NCI-H69 (cell line): Measurements from ENCODE around the gene WLS.
"Not testable (repeated sequence)": the region's sequence is repeated elsewhere in the genome, so short reads cannot be mapped to it uniquely, and the experiment has no call there.

Experiments
- DNase-seq: peaks from one replicate; lab custom pipeline; 2025; lab: John Stamatoyannopoulos, UW

WLS gene

DNA sequence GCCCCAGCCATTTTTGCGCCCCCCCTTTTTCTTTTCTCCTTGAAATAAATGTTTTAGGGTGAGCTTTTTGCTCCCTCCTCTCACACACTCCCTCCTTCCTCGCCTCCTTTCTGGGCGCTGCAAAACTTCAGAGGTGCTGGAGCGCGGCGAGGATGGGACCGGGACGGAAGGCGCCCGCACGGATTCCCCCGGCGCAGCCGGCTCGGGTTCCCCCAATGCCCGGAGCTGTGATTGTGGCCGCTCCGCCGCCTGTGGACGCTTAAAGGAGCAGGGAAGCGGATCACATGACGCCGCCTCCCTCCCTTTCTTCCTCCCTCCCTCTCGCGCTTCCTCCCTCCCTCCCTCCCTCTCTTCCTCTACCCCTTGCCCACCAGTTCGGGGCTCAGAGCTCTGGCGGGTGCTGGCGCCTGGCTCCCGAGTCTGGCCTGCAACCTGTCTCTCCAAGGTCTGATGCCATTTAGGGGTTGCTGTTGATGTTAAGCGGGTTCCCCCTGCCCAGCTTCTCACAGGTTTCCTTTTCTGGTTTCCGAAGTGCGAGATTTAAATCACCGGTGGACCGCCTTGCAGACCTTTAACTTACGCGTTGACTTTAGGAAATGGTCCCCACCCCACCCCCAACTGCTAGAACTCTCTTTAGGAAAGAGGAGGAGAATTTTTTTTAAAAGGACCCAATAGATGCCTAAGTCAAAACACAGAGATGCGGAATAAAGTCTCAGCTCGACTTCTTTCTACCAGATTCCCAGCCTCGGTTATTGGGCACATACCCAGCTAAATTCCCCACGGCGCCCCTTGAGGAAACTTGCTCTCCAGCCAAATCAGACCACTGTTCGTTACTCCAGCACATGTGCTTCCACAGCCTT is at the start of gene WLS:
TSS of gene WLS (minus strand) at position 235 of the 860 bp plus-strand sequence. CDS start at position 11, 224 bp downstream.
- DNase-seq = peak; percentile 77

GRCh38 chr1:68280286-68280685 is 48.0 kb upstream of the WLS start:
- DNase-seq = no peak

- no peak for DNase-seq
These were observed 47.5 kb upstream of the WLS start for GRCh38 chr1:68279846-68280245.

- DNase-seq = no peak
These were observed 45.9 kb upstream of the WLS start for GRCh38 chr1:68278221-68278620.

GRCh38 chr1:68276448-68276847 is 44.1 kb upstream of the WLS start:
- DNase-seq = no peak

- DNase-seq = no peak
These were observed 41.2 kb upstream of the WLS start for GRCh38 chr1:68273530-68273929.

GRCh38 chr1:68271596-68271995 is 39.3 kb upstream of the WLS start:
- no peak for DNase-seq

GRCh38 chr1:68270951-68271350 is 38.6 kb upstream of the WLS start:
- DNase-seq = no peak

GRCh38 chr1:68269637-68270430 is 37.5 kb upstream of the WLS start:
- DNase-seq = no peak

DNA sequence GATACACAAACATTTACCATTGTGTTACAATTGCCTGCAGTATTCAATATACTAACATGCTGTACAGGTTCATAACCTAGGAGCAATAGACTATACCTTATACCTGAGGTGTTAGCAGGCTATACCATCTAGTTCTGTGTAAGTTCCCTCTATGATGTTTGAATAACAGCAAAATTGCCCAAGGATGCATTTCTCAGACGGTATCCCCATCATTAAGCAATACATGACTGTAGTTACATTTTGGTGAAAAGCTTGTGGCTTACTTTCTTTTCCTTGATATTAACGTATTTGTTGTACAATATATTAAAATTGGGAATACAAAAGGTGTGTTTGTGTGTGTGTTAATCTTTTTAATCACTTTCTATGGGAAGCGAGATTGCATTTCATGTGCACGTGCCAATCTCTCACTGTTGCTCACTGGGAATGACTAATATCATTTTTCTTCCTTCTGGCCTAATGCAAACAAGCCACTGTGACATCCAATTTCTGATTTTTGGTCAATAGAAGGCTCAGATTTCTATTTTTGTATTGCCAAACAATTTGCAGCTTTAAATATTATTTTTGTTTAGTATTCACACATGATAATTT is 36.7 kb upstream of the WLS start:
- DNase-seq = no peak

DNA sequence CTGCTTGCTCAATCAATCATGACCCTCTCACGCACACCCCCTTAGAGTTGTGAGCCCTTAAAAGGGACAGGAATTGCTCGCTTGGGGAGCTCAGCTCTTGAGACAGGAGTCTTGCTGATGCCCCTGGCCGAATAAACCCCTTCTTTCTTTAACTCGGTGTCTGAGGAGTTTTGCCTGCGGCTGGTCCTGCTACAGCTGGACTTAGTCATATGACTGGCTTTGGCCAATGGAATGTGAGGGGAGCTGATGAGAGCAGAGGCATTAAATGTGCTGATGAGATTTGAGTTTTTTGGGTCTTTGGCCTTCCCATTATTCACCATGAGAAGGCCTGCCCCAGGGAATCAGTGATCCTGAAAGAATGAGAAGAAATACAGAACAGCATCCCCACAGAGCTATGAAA is 24.5 kb upstream of the WLS start:
- DNase-seq = not testable (repeated sequence)

DNA sequence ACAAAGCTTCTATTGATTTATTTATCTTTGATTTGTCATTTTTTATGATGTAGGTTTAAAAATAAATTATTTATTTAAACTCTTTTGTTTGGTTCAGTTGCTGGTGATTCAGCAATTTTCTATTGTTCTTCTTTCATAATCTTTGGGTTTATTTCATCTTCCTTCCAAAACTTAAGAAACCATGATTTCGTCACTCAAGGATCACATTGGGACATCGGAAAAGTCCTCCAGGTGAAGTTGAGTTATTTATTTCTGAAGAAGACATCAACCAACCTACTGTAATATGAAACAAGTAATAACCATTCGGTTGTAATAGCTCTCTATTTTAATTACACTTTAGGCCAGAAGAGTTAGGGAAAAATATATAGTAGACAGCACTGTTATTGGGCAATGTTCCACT is 23.0 kb upstream of the WLS start:
- DNase-seq = no peak

DNA sequence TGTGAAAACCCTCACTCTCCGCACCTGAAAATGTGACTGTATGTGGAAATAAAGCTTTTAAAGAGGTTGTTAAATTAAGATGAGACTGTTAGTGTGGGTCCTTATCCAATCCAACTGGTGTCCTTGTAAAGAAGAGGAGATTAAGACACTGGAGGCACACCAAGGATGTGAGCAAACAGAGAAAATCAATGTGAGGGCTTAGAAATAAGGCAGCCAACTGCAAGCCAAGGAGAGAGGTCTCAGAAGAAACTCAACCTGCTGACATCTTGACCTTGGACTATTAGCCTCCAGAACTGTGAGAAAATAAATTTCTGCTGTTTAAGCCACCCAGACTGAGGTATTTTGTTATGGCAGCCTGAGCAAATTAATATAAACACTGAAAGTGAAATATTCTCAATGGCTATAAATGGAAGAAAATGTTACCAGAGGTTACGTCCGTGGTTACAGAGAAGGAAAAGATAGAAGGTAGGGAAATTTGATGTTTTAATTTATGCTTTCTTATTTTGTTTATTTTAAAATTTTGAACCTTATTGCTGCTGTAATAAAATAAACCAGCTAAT is 22.4 kb upstream of the WLS start:
- DNase-seq = no peak

DNA sequence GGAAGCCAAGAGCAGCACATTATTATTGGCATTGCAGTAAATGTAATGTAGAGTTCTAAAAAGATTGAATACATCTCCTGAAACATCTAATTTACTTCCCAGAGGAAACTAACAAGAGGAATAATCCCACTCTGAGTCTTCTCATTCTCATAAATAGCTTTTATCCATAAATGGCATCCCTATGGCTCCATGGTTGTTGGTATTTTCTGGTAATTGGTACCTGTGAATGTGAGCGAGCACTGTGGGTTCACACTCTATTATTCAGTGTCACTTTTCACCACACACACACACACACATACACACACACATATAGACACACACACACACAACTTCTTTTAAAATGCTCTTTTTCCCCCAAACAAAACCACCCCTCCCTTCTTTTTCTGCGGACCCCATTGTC is 4.7 kb upstream of the WLS start:
- no peak for DNase-seq

- no peak for DNase-seq
These were observed 1.8 kb upstream of the WLS start for GRCh38 chr1:68234094-68234493.

DNA sequence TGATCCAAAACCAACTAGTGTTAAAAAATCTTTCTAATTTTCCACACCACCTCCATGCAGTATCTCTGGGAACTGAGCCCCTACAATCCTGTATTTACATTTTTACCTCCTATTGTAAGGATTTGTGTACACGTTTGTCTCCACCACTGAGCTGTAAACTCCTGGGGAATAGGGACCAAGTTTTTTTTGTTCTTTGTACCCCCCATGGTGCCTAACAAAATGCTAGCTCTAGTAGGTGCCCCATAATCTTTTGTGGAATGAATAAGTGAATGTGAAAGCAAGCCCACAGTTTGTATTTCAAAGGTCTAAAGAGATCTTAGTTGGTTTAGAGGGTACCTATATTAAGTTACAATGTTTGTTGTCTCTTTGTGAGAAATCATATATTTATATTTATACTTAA is 879 bp upstream of the WLS start:
- DNase-seq = peak; percentile 5

GRCh38 chr1:68231627-68232288 is 565 bp downstream of the WLS start:
- DNase-seq = peak; percentile 44

DNA sequence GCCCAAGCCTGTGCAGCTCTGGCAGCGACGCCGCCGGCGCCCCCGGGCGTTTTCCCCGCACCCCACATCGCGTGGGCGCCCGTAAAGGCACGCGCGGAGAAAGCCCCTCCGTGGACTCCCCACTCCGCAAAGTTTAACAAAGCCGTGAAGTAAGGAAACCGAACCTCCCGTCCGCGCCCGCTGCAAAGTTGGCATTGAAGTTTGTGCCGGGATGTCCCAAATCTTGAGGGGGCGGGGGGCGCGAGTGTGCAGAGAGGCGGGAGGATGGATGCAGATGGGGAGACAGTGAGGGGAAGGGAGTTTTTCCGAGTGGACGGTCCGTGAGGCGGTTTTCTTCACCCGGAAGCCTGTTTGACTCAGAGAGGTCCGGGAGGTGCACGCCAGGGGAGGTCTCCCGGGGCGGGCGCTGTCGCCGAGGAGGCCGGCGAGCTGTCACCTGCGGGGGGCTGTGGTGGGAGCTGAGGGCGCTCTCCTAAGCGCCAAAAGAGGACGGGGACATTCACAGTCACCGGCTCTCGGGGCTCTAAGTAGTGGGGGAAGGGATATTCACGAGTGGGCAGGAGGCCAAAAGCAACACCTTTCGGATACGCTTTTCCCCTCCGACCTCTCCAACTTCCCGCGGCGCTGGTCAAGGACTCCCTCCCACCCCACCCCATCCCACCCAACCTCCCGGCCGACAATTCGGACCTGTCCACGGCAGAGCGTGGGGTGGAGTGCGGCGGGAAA is 1.3 kb downstream of the WLS start:
- peak; percentile 21 for DNase-seq

- DNase-seq = no peak
These were observed 1.9 kb downstream of the WLS start for GRCh38 chr1:68230484-68230802.

GRCh38 chr1:68229650-68230483 is 2.5 kb downstream of the WLS start:
- peak; percentile 53 for DNase-seq

DNA sequence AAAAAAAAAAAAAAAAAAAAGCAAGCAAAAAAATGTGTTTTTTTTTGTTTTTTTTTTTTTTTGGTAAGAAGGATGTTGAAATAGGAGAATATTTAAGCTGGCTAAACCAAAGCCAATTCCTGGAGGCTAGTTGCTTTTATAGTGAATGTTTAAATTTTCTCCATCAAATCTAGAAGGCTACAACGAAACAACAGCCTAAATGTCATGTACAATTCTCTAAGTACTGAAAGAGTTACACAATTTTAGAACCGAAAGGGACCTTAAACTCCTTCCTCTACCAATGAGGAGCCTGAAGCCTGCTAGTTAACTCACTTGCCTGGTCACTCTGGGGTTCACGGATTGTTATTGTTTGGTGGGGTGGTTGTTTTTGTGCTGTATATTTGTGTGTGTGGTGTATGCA is 3.5 kb downstream of the WLS start:
- DNase-seq = no peak
